ENCODE measurements around the gene SLC19A1. TPM values are rescaled to one million over a fixed set of nuclear protein-coding genes. Genes with fewer than 3 reads are reported as not detected.

SLC19A1 gene
- total and polyA plus RNA-seq, 4 donors, result 8.4 to 28.0 (median 13.0) TPM

DNA sequence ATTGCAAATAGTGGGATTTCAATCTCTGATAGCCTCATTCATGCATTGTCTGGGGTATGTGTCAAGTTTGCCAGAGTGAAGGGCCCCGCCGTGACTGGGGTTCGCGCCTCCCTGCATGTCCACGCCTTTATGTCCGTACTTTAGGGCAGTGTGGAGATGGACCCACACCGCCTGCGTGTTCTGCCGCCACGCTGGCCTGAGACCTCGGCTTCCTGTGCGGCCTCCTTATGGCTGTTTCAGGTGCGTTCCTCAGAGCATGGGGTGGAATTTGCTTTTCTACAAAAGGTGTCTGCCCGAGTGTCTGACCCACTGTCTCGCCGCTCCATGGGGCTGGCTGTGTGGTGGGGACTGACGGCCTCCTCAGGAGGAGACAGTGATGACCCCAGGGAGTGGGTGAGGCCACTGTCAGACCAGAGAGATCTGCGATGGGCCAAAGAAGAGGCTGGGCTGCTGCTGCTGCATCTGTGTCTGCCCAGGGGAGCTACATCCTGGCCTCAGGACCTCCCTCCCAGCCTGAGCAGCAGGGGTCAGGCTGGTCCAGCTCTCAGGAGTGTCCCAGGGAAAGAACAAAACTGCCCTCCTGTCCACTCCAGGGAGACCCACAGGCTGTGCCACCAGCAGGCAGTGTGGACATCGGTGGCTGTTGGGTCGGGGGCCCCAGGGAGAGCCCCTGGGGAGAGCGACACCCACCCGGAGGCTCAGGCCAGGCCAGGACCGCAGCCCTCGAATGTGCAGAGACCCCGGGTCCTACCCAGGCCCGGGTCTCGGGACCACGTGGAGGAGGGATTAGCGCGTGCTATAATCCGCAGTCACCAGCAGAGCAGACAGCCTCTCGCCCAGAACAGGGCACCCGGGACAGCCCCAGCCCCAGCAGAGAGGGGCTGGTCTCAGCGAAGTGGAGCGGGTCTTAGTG lies 9.8 kb upstream of the SLC19A1 start:
- WGBS, result 93% methylated on average over 35 of the region's 35 CpGs
- no peak overlapping the region for H3K9ac ChIP-seq (ENCODE audit: low read depth in 1 of 2, low read length in 2 of 2)
- H3K27ac ChIP-seq (ENCODE audit: low read depth in 1 of 2, low read length in 2 of 2), result peak overlapping the region; percentile 5 to 42

DNA sequence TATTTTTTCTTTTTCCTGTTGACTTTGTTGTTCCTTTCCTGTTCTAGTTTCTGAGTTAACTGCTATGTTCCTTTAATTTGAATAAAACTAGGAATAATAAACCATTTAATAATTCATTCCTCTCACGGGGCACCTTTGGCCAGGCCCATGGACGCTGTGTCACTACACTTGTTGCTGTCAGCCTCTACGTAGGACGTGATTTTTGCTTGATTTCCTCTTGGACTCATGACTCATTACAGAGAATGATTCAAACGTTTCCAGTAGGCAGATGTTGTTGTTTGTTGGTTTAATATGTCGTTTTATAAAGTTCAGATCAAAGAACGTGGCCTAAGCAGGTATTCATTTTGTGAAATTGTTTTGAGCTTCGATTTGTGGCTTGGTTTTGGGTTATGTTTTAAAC lies 9.1 kb upstream of the SLC19A1 start:
- 67% methylated on average over 8 of the region's 8 CpGs for WGBS

More for the DNA sequence above, 9.8 kb upstream of the SLC19A1 start:
- Histone ChIP-seq H3K4me1 (ENCODE audit: control insufficient read depth in 4 of 4, insufficient read depth in 4 of 4, low read length in 3 of 4) (peaks cover 0 to 14% (median 5%) of the 10 kb centered on the region in 4 donors), H3K27me3 (ENCODE audit: control insufficient read depth in 4 of 4, insufficient read depth in 4 of 4, low read length in 3 of 4) (no peaks in the 10 kb centered on the region), H3K4me3 (ENCODE audit: low read depth in 1 of 3, low read length in 3 of 3) (no peak overlapping the region), H3K9me3 (ENCODE audit: control insufficient read depth in 4 of 4, low read length in 3 of 4) (no peaks in the 10 kb centered on the region), H3K36me3 (ENCODE audit: control insufficient read depth in 4 of 4, insufficient read depth in 3 of 4, low read depth in 1 of 4, low read length in 3 of 4) (no peaks in the 10 kb centered on the region)
- DNase-seq (ENCODE audit: low spot score), result no peak
- TF ChIP-seq, protein P1, sequence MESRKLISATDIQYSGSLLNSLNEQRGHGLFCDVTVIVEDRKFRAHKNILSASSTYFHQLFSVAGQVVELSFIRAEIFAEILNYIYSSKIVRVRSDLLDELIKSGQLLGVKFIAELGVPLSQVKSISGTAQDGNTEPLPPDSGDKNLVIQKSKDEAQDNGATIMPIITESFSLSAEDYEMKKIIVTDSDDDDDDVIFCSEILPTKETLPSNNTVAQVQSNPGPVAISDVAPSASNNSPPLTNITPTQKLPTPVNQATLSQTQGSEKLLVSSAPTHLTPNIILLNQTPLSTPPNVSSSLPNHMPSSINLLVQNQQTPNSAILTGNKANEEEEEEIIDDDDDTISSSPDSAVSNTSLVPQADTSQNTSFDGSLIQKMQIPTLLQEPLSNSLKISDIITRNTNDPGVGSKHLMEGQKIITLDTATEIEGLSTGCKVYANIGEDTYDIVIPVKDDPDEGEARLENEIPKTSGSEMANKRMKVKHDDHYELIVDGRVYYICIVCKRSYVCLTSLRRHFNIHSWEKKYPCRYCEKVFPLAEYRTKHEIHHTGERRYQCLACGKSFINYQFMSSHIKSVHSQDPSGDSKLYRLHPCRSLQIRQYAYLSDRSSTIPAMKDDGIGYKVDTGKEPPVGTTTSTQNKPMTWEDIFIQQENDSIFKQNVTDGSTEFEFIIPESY (IDR thresholded peaks at IDR 0.05), result no peak
- no peak for TF ChIP-seq JUND (IDR thresholded peaks at IDR 0.05)
- no peak for TF ChIP-seq HNF4G (IDR thresholded peaks at IDR 0.05)

More for the DNA sequence above, 9.1 kb upstream of the SLC19A1 start:
- Histone ChIP-seq H3K4me3 (ENCODE audit: low read depth in 1 of 3, low read length in 3 of 3) (no peak overlapping the region), H3K9ac (ENCODE audit: low read depth in 1 of 2, low read length in 2 of 2) (no peak overlapping the region), H3K36me3 (ENCODE audit: control insufficient read depth in 4 of 4, insufficient read depth in 3 of 4, low read depth in 1 of 4, low read length in 3 of 4) (no peaks in the 10 kb centered on the region), H3K27ac (ENCODE audit: low read depth in 1 of 2, low read length in 2 of 2) (peak overlapping the region; percentile 42 to 54), H3K4me1 (ENCODE audit: control insufficient read depth in 4 of 4, insufficient read depth in 4 of 4, low read length in 3 of 4) (peaks cover 0 to 10% (median 2%) of the 10 kb centered on the region in 4 donors), H3K9me3 (ENCODE audit: control insufficient read depth in 4 of 4, low read length in 3 of 4) (no peaks in the 10 kb centered on the region), H3K27me3 (ENCODE audit: control insufficient read depth in 4 of 4, insufficient read depth in 4 of 4, low read length in 3 of 4) (no peaks in the 10 kb centered on the region)
- DNase-seq (ENCODE audit: low spot score), result no peak
- TF ChIP-seq JUND (IDR thresholded peaks at IDR 0.05), result no peak
- no peak for TF ChIP-seq NR2F2 (IDR thresholded peaks at IDR 0.05)
- no peak for TF ChIP-seq FOXA1 (IDR thresholded peaks at IDR 0.05)
- no peak for TF ChIP-seq GABPA (IDR thresholded peaks at IDR 0.05 in 1 of 2, conservative IDR thresholded peaks at IDR 0.05 in 1 of 2)
- no peak for TF ChIP-seq YY1 (IDR thresholded peaks at IDR 0.05)
- TF ChIP-seq, protein P2, sequence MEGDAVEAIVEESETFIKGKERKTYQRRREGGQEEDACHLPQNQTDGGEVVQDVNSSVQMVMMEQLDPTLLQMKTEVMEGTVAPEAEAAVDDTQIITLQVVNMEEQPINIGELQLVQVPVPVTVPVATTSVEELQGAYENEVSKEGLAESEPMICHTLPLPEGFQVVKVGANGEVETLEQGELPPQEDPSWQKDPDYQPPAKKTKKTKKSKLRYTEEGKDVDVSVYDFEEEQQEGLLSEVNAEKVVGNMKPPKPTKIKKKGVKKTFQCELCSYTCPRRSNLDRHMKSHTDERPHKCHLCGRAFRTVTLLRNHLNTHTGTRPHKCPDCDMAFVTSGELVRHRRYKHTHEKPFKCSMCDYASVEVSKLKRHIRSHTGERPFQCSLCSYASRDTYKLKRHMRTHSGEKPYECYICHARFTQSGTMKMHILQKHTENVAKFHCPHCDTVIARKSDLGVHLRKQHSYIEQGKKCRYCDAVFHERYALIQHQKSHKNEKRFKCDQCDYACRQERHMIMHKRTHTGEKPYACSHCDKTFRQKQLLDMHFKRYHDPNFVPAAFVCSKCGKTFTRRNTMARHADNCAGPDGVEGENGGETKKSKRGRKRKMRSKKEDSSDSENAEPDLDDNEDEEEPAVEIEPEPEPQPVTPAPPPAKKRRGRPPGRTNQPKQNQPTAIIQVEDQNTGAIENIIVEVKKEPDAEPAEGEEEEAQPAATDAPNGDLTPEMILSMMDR (IDR thresholded peaks at IDR 0.05; ENCODE audit: low read depth, low read length, missing input control), result no peak
- TF ChIP-seq EGR1 (IDR thresholded peaks at IDR 0.05; ENCODE audit: low read depth in 2 of 2), result no peak
- TF ChIP-seq, protein P3, sequence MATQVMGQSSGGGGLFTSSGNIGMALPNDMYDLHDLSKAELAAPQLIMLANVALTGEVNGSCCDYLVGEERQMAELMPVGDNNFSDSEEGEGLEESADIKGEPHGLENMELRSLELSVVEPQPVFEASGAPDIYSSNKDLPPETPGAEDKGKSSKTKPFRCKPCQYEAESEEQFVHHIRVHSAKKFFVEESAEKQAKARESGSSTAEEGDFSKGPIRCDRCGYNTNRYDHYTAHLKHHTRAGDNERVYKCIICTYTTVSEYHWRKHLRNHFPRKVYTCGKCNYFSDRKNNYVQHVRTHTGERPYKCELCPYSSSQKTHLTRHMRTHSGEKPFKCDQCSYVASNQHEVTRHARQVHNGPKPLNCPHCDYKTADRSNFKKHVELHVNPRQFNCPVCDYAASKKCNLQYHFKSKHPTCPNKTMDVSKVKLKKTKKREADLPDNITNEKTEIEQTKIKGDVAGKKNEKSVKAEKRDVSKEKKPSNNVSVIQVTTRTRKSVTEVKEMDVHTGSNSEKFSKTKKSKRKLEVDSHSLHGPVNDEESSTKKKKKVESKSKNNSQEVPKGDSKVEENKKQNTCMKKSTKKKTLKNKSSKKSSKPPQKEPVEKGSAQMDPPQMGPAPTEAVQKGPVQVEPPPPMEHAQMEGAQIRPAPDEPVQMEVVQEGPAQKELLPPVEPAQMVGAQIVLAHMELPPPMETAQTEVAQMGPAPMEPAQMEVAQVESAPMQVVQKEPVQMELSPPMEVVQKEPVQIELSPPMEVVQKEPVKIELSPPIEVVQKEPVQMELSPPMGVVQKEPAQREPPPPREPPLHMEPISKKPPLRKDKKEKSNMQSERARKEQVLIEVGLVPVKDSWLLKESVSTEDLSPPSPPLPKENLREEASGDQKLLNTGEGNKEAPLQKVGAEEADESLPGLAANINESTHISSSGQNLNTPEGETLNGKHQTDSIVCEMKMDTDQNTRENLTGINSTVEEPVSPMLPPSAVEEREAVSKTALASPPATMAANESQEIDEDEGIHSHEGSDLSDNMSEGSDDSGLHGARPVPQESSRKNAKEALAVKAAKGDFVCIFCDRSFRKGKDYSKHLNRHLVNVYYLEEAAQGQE (IDR thresholded peaks at IDR 0.05), result no peak
